Lung (tissue), 12 donors: ENCODE data around the gene PTGFRN. TPM values are rescaled to one million over a fixed set of nuclear protein-coding genes. Genes with fewer than 3 reads are reported as not detected.

ENCODE experiments used
- ATAC-seq: fragments of 200-7000 bp; cut with Tn5 transposase; one replicate; pipeline ENCODE4 v1.9.1; 2020; ENCODE audit warnings: moderate number of reproducible peaks; ENCODE audit not compliant: insufficient read depth, low FRiP score
- DNase-seq, 3 donors: peaks; one replicate each; pipeline ENCODE4 v3.0.0-alpha.2; 2013 to 2017
- H3K27ac ChIP-seq, 2 donors: one replicate each; pipeline ENCODE4 v1.5.1; 2013; ENCODE audit warnings: mild to moderate bottlenecking in 2 of 2, moderate library complexity in 2 of 2, control low read depth in 1 of 2, inconsistent platforms in 1 of 2, low read depth in 1 of 2, low read length in 1 of 2
- H3K27me3 ChIP-seq, 3 donors: one replicate each; pipeline ENCODE4 v1.5.1; 2013; ENCODE audit warnings: low read length in 2 of 3; ENCODE audit not compliant: control insufficient read depth in 3 of 3, insufficient read depth in 3 of 3
- H3K36me3 ChIP-seq, 4 donors: one replicate each; pipeline ENCODE4 v1.5.1; 2013; ENCODE audit warnings: low read length in 4 of 4, mild to moderate bottlenecking in 1 of 4, moderate library complexity in 1 of 4; ENCODE audit not compliant: control insufficient read depth in 4 of 4, insufficient read depth in 4 of 4
- H3K4me1 ChIP-seq, 5 donors: one replicate each; pipeline ENCODE4 v1.5.1; 2013; ENCODE audit warnings: low read length in 5 of 5, mild to moderate bottlenecking in 2 of 5, moderate library complexity in 1 of 5; ENCODE audit not compliant: control insufficient read depth in 5 of 5, insufficient read depth in 5 of 5
- H3K4me3 ChIP-seq: one replicate; pipeline ENCODE4 v1.5.1; 2013; ENCODE audit warnings: mild to moderate bottlenecking, control low read depth, moderate library complexity
- H3K9ac ChIP-seq, 2 donors: one replicate each; pipeline ENCODE4 v1.5.1; 2013; ENCODE audit warnings: low read length in 2 of 2, control low read depth in 1 of 2; ENCODE audit not compliant: insufficient read depth in 1 of 2
- H3K9me3 ChIP-seq, 4 donors: one replicate each; pipeline ENCODE4 v1.5.1; 2013; ENCODE audit warnings: low read length in 3 of 4, mild to moderate bottlenecking in 1 of 4, moderate library complexity in 1 of 4; ENCODE audit not compliant: control insufficient read depth in 4 of 4, insufficient read depth in 3 of 4
- WGBS, 2 donors: extraction: QIAGEN DNeasy Blood & Tissue Kit; methylation state at CpG; one replicate each; pipeline ENCODE4 v1.1.7; 2013; 5-methylcytosine and 5-hydroxymethylcytosine counted together
- polyA plus RNA-seq, 2 donors: library from polyadenylated mRNA; stranded (reverse); fragments of 200-250 nt; gene quantifications; one replicate each; pipeline ENCODE4 v1.2.1, GENCODE V29; 2013
- total RNA-seq, 2 donors: library from RNA; depleted of rRNA in 1 of 2; stranded (reverse); fragments of >200 nt in 1 of 2; gene quantifications; one replicate each; pipeline ENCODE4 v1.2.1, GENCODE V29; 2014 to 2021
- TF ChIP-seq, protein P1 (sequence below): IDR thresholded peaks from 2 replicates; pipeline ENCODE4 v1.5.1; 2012; ENCODE audit warnings: mild to moderate bottlenecking; ENCODE audit errors: control extremely low read depth, extremely low read depth
- donor health status: control.
- donor health status: control.
- donor health status: Bipolar disorder and iron deficiency.
- donor health status: healthy.
- donor health status: DM: yes; HTN: yes; CAD: no.

Gene PTGFRN
- total and polyA plus RNA-seq, 4 donors: 8.0 to 51.7 (median 24.9) TPM

DNA sequence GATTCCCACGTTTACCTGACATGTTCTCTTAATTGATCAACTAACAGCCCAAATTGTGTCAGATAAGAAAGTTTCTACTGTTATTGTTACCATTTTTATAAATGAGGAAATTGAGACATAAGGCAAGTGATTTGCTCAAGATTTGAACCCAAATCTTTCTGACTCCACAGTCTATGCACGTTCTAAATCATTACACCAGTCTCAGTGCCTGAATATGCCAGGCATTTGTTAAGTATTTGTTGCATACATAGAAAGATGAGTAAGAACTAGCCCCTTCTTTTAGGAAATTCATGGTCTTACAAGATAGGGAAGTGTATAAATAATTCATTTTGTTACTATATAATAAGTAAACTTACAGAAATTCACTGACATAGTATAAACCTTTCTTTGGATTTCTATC lies 84.7 kb downstream of the PTGFRN start:
- Histone ChIP-seq H3K27me3 (no peaks in the 10 kb centered on the region), H3K27ac (no peak overlapping the region), H3K36me3 (peaks cover 0 to 4% (median 0%) of the 10 kb centered on the region in 4 donors), H3K4me1 (peaks cover 0 to 2% (median 0%) of the 10 kb centered on the region in 5 donors), H3K4me3 (no peak overlapping the region), H3K9ac (no peak overlapping the region), H3K9me3 (no peaks in the 10 kb centered on the region)
- ATAC-seq (no peak), DNase-seq (no peak)
- 56 to 73% methylated on average over 2 of the region's 2 CpGs for WGBS, 2 donors
- TF ChIP-seq, protein P1, sequence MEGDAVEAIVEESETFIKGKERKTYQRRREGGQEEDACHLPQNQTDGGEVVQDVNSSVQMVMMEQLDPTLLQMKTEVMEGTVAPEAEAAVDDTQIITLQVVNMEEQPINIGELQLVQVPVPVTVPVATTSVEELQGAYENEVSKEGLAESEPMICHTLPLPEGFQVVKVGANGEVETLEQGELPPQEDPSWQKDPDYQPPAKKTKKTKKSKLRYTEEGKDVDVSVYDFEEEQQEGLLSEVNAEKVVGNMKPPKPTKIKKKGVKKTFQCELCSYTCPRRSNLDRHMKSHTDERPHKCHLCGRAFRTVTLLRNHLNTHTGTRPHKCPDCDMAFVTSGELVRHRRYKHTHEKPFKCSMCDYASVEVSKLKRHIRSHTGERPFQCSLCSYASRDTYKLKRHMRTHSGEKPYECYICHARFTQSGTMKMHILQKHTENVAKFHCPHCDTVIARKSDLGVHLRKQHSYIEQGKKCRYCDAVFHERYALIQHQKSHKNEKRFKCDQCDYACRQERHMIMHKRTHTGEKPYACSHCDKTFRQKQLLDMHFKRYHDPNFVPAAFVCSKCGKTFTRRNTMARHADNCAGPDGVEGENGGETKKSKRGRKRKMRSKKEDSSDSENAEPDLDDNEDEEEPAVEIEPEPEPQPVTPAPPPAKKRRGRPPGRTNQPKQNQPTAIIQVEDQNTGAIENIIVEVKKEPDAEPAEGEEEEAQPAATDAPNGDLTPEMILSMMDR: no peak

DNA sequence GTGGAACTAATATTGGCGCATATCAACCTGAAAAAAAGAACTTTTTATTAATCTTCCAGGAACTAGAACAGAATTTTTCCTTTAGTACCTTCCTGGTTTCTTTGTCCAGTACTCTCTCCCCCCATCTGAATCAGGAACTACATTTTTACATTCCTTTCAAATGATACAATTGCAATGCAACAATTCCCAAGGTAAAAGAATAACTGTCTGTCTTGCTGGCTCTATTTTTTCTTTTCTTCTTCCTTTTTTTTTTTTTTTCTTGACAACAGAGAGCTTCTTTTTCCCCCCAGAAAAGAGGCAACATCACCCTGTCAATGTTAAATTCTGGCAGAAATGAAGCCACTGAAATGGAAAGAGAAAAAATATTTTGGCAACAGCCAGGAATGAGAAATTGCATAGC lies 87.3 kb downstream of the PTGFRN start:
- H3K9me3 ChIP-seq: no peaks in the 10 kb centered on the region
- no peak overlapping the region for H3K9ac ChIP-seq
- 90 to 100% methylated on average over 1 of the region's 1 CpG for WGBS, 2 donors
- no peaks in the 10 kb centered on the region for H3K27me3 ChIP-seq
- no peaks in the 10 kb centered on the region for H3K4me1 ChIP-seq
- no peaks in the 10 kb centered on the region for H3K36me3 ChIP-seq
- DNase-seq (no peak), ATAC-seq (no peak)
- no peak overlapping the region for H3K4me3 ChIP-seq
- TF ChIP-seq, protein P1: no peak
- no peak overlapping the region for H3K27ac ChIP-seq

DNA sequence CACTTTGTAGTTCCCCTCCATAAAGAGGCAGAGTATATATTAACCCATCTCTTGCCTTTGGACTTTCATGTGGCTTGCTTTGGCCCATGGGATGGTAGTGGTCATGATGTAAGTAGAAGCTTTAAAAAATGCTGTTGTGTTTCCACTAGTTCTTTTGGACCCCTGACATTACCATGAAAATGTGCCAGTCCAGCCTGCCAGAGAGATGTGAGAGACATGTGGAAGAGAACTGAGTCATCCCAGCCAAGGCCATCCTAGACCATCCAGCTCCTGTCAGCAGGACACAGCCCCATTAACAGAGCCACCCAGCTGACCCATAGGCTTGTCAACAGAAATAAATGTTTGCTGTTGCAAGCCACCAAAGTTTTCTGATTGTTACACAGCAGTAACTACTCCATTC lies 87.9 kb downstream of the PTGFRN start:
- H3K27ac ChIP-seq: no peak overlapping the region
- no peaks in the 10 kb centered on the region for H3K9me3 ChIP-seq
- ATAC-seq (no peak), DNase-seq (no peak)
- H3K4me1 ChIP-seq: no peaks in the 10 kb centered on the region
- no peaks in the 10 kb centered on the region for H3K27me3 ChIP-seq
- no peak overlapping the region for H3K9ac ChIP-seq
- H3K4me3 ChIP-seq: no peak overlapping the region
- TF ChIP-seq, protein P1: no peak
- H3K36me3 ChIP-seq: no peaks in the 10 kb centered on the region

DNA sequence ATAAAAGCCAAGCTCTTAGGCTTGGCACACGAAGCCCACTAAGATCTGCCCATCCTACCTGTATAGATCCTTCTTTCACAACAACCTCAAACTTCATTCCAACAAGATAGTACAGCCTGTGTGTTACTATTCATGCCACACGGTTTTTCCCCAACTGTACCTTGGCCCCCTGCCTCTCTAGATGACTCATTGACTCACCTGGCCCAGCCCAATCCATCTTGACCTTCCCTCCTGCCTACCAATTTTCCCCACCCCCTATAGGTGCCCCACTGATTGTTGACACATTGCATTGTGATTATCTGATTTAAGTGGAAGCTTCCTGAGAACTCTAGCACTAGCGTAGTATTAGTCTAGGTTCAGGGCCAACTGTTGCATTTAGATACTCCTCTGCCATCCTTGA lies 89.9 kb downstream of the PTGFRN start:
- no peaks in the 10 kb centered on the region for H3K9me3 ChIP-seq
- H3K9ac ChIP-seq: no peak overlapping the region
- no peak overlapping the region for H3K4me3 ChIP-seq
- no peaks in the 10 kb centered on the region for H3K4me1 ChIP-seq
- no peak for DNase-seq
- no peaks in the 10 kb centered on the region for H3K27me3 ChIP-seq
- no peak overlapping the region for H3K27ac ChIP-seq
- 81 to 88% methylated on average over 3 of the region's 3 CpGs for WGBS, 2 donors
- ATAC-seq: no peak
- TF ChIP-seq, protein P1: no peak
- no peaks in the 10 kb centered on the region for H3K36me3 ChIP-seq
